A673 (cell line): ENCODE measurements around the gene HDAC10. TPM values are rescaled to one million over a fixed set of nuclear protein-coding genes. Genes with fewer than 3 reads are reported as not detected.

Experiments
- BruUV-seq: library from RNA; stranded (reverse); fragments of 400-500 nt; replicated peaks from 2 replicates; lab custom pipeline; 2021; lab: Mats Ljungman, UMichigan
- CTCF ChIA-PET: fragments of 300-600 bp; sonication (Branson Sonifier 250); formaldehyde crosslinking; loops from one replicate; lab custom pipeline; 2022; ENCODE audit warnings: antibody characterized with exemption; lab: Charles Lee
- POLR2A ChIA-PET: fragments of 300-600 bp; sonication (Branson Sonifier 250); formaldehyde crosslinking; loops from one replicate; lab custom pipeline; 2022; ENCODE audit warnings: antibody characterized with exemption; ENCODE audit not compliant: low non-redundant PET; lab: Charles Lee
- DNase-seq: peaks from one replicate; pipeline ENCODE4 v3.0.0-alpha.2; 2015; ENCODE audit warnings: low spot score
- H3K27ac ChIP-seq: fragments of 200-600 bp; sonication (generic); 2 replicates; pipeline ENCODE4 v1.5.1; 2016; ENCODE audit warnings: mixed run types, low read depth, mild to moderate bottlenecking, mixed read lengths, antibody characterized with exemption, low read length; ENCODE audit not compliant: poor library complexity, severe bottlenecking
- H3K27me3 ChIP-seq: fragments of 200-600 bp; sonication (generic); replicated peaks from 2 replicates; pipeline ENCODE4 v1.6.1; 2017; ENCODE audit warnings: mixed run types, low read depth, mild to moderate bottlenecking, mixed read lengths, antibody characterized with exemption, low read length; ENCODE audit not compliant: insufficient read depth, poor library complexity
- H3K36me3 ChIP-seq: fragments of 200-600 bp; sonication (generic); 2 replicates; pipeline ENCODE4 v1.6.1; 2016; ENCODE audit warnings: mixed run types, mild to moderate bottlenecking, mixed read lengths, antibody characterized with exemption, low read length; ENCODE audit not compliant: insufficient read depth, poor library complexity, severe bottlenecking
- H3K4me1 ChIP-seq: fragments of 200-600 bp; sonication (generic); 2 replicates; pipeline ENCODE4 v1.6.1; 2017; ENCODE audit warnings: mixed run types, mild to moderate bottlenecking, mixed read lengths, antibody characterized with exemption, low read length; ENCODE audit not compliant: insufficient read depth, poor library complexity, severe bottlenecking
- H3K4me3 ChIP-seq: fragments of 200-600 bp; sonication (generic); 2 replicates; pipeline ENCODE4 v1.5.1; 2016; ENCODE audit warnings: low read depth, mixed run types, mild to moderate bottlenecking, mixed read lengths, low read length; ENCODE audit not compliant: poor library complexity, severe bottlenecking
- H3K9me3 ChIP-seq: fragments of 200-600 bp; sonication (generic); 2 replicates; pipeline ENCODE4 v1.6.1; 2016; ENCODE audit warnings: mixed run types, low read depth, mild to moderate bottlenecking, mixed read lengths, antibody characterized with exemption, low read length; ENCODE audit not compliant: poor library complexity, severe bottlenecking
- EZH2 ChIP-seq: fragments of 200-600 bp; sonication (generic); IDR thresholded peaks from 2 replicates; pipeline ENCODE4 v1.6.1; 2017; ENCODE audit warnings: borderline replicate concordance, low read depth, mild to moderate bottlenecking, mixed read lengths, antibody characterized with exemption, low read length; ENCODE audit not compliant: poor library complexity, severe bottlenecking
- intact Hi-C: fragments of 100-400 bp; cut with micrococcal nuclease; formaldehyde crosslinking; loops from one replicate; pipeline ENCODE4 v1.10.0; 2022; ENCODE audit not compliant: unreplicated experiment
- total RNA-seq: library from RNA; stranded (reverse); gene quantifications from 2 replicates; pipeline ENCODE4 v1.2.3, GENCODE V29; 2021
- TF ChIP-seq, protein P1 (sequence below): fragments of 300-800, 200-600 bp; sonication (generic); conservative IDR thresholded peaks from 2 replicates; pipeline ENCODE4 v1.5.1; 2017; ENCODE audit warnings: low read depth, mild to moderate bottlenecking, antibody characterized with exemption, low read length, moderate library complexity, mixed read lengths

HDAC10 gene
- total RNA-seq, 1 experiment from 2014 or later = 38.6 TPM

- CTCF ChIA-PET = no interaction called here
- POLR2A ChIA-PET = interaction anchor here (0.5 kb wide), 1 partner anchor 24 kb away, joined by 3 read pairs; no protein-coding TSS in a partner anchor
- intact Hi-C loops = no loop called here
- Histone ChIP-seq H3K4me3 (no peak overlapping the region), H3K4me1 (peaks cover 75% of the 10 kb centered on the region), H3K27ac (peak overlapping the region; percentile 57), H3K36me3 (no peaks in the 10 kb centered on the region), H3K27me3 (no peaks in the 10 kb centered on the region), H3K9me3 (no peaks in the 10 kb centered on the region)
- no peak for TF ChIP-seq EZH2
- TF ChIP-seq, protein P1, sequence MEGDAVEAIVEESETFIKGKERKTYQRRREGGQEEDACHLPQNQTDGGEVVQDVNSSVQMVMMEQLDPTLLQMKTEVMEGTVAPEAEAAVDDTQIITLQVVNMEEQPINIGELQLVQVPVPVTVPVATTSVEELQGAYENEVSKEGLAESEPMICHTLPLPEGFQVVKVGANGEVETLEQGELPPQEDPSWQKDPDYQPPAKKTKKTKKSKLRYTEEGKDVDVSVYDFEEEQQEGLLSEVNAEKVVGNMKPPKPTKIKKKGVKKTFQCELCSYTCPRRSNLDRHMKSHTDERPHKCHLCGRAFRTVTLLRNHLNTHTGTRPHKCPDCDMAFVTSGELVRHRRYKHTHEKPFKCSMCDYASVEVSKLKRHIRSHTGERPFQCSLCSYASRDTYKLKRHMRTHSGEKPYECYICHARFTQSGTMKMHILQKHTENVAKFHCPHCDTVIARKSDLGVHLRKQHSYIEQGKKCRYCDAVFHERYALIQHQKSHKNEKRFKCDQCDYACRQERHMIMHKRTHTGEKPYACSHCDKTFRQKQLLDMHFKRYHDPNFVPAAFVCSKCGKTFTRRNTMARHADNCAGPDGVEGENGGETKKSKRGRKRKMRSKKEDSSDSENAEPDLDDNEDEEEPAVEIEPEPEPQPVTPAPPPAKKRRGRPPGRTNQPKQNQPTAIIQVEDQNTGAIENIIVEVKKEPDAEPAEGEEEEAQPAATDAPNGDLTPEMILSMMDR = no peak
- DNase-seq = no peak
- no TSS peak for BruUV-seq
Observed at GRCh38 chr22:50297510-50298265, 46.6 kb upstream of the HDAC10 start.

GRCh38 chr22:50296658-50297490, 45.8 kb upstream of the HDAC10 start:
- peaks cover 73% of the 10 kb centered on the region for H3K4me1 ChIP-seq
- H3K9me3 ChIP-seq = no peaks in the 10 kb centered on the region
- intact Hi-C loops = no loop called here
- no peaks in the 10 kb centered on the region for H3K36me3 ChIP-seq
- ChIA-PET CTCF (interaction anchor here (0.6 kb wide), 1 partner anchor 22 kb away, joined by 3 read pairs; no protein-coding TSS in a partner anchor), POLR2A (interaction anchor here (0.5 kb wide), 1 partner anchor 25 kb away, joined by 3 read pairs; no protein-coding TSS in a partner anchor)
- H3K27me3 ChIP-seq = no peaks in the 10 kb centered on the region
- BruUV-seq = no TSS peak
- peak overlapping the region; percentile 16 for H3K27ac ChIP-seq
- no peak for TF ChIP-seq EZH2
- TF ChIP-seq, protein P1 = no peak
- DNase-seq = no peak
- H3K4me3 ChIP-seq = no peak overlapping the region

DNA sequence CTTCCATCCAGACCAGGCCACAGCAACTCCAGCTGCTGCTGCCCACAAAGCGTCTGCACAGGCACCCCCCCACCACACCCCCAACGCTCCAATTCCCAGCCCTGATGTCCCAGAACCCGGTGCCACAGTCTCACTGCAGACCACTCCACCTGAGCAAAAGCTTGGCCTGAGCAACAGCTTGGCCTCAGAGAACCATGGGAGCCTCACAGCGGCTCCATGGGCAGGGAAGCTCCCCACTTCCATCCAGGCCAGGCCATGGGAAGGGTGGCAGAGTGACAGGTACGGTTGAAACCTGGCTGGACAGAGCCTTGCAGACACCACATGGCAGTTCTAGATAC, 43.2 kb upstream of the HDAC10 start:
- Histone ChIP-seq H3K27me3 (no peaks in the 10 kb centered on the region), H3K27ac (peak overlapping the region; percentile 93), H3K36me3 (peaks cover 22% of the 10 kb centered on the region), H3K4me1 (peaks cover 47% of the 10 kb centered on the region), H3K4me3 (peak overlapping the region; percentile 41), H3K9me3 (no peaks in the 10 kb centered on the region)
- TF ChIP-seq, protein P1 = no peak
- no peak for TF ChIP-seq EZH2
- ChIA-PET CTCF (interaction anchor here (1.1 kb wide), 1 partner anchor 10 kb away, joined by 5 read pairs; no protein-coding TSS in a partner anchor), POLR2A (no interaction called here)
- intact Hi-C loops = no loop called here
- no peak for DNase-seq
- no TSS peak for BruUV-seq
